ENCODE results near the gene TTLL6.

GRCh38 chr17:48816438-48816773 is 623 bp downstream of the TTLL6 start:
- TF ChIP-seq CTCF (IDR thresholded peaks at IDR 0.05) (no peak), POLR2A (IDR thresholded peaks at IDR 0.05) (no peak)
